ENCODE data around the gene EIF5.

Gene EIF5

GRCh38 chr14:103333754-103334643, at the start of gene EIF5:
Gene EIF5, plus strand, starts transcription at chr14:103334237. Its CDS starts 1,624 bp downstream, at chr14:103335861.
- no peak for TF ChIP-seq CTCF (IDR thresholded peaks at IDR 0.05)
- H3K36me3 Mint-ChIP-seq (ENCODE audit: low read depth), result peaks cover 39% of the 10 kb centered on the region
- peaks cover 54% of the 10 kb centered on the region for H3K4me1 Mint-ChIP-seq
- peak; percentile 98 for DNase-seq
- H3K9me3 Mint-ChIP-seq, result no peaks in the 10 kb centered on the region
- H3K4me3 Mint-ChIP-seq, result peak within 1 kb of the TSS; percentile 91
- no peaks in the 10 kb centered on the region for H3K27me3 Mint-ChIP-seq (ENCODE audit: low read depth, poor library complexity)
- H3K27ac Mint-ChIP-seq, result peak within 1 kb of the TSS; percentile 97

GRCh38 chr14:103284574-103285467, 49.2 kb upstream of the EIF5 start:
- Mint-ChIP-seq H3K36me3 (ENCODE audit: low read depth) (no peaks in the 10 kb centered on the region), H3K9me3 (peaks cover 3% of the 10 kb centered on the region), H3K4me1 (peaks cover 9% of the 10 kb centered on the region), H3K4me3 (no peak overlapping the region), H3K27me3 (ENCODE audit: low read depth, poor library complexity) (peaks cover 27% of the 10 kb centered on the region), H3K27ac (no peak overlapping the region)
- no peak for DNase-seq
- no peak for TF ChIP-seq CTCF (IDR thresholded peaks at IDR 0.05)

DNA sequence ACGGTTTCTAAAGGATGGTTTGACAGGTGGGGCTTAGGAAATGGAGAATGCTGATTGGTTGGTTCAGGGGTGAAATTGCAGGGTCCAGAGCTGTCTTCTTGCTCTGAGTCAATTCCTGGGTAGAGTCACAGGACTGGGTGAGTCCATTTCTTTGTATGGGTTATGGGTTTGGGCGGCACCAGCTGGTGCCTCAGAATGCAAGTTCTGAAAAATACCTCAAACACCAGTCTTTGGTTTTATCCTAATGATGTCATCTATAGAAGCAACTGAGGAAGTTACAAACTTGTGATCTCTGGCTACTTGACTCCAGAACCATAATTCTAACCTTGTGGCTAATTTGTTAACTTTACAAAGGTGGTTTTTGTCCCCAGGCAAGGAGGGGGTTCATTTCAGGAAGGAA, 47.6 kb upstream of the EIF5 start:
- H3K36me3 Mint-ChIP-seq (ENCODE audit: low read depth), result no peaks in the 10 kb centered on the region
- no peak for DNase-seq
- H3K9me3 Mint-ChIP-seq, result peaks cover 3% of the 10 kb centered on the region
- no peak overlapping the region for H3K27ac Mint-ChIP-seq
- TF ChIP-seq CTCF (IDR thresholded peaks at IDR 0.05), result no peak
- H3K27me3 Mint-ChIP-seq (ENCODE audit: low read depth, poor library complexity), result peaks cover 17% of the 10 kb centered on the region
- H3K4me1 Mint-ChIP-seq, result peaks cover 8% of the 10 kb centered on the region
- no peak overlapping the region for H3K4me3 Mint-ChIP-seq

DNA sequence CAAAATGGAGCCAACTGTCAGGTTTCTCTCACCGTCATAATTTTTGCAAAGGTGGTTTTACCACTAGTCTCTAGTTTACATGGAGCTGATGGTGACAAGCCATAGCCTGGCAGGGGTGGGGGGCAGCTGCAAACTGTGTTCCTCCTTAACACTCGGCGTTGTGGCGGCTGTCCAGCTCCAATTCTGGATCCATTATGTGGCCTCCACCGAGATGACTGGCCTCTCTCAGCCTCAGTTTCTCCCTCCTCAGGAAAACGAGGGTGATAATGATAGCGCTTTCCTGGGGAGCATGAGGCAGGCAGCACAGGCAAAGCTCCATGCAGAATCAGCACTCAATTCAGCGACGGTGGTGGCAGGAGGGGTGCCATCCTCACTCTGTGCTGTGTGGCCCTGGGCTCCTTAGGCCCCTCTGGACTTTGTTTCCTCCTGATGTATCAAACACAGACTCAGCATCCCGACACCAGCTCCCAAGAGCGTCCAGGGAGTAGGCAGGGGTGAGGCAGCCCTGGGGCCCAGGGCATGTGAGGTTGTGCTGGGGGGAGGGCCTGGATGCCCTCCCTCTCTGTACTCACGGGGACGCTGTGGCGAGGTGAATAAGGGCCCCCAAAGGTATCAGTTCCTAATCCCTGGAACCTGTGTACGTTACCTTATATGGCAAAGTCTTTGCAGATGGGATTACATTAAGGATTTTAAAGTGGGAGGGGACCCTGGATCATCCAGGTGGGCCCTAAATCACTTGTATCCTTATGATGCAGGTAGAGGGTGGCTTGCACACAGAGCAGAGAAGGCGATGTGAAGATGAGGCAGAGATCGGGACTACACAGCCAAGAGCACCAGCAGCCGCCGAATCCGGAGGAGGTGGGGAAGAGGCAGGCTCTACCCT, 46.8 kb upstream of the EIF5 start:
- Mint-ChIP-seq H3K4me1 (peaks cover under 1% of the 10 kb centered on the region), H3K9me3 (peaks cover 3% of the 10 kb centered on the region)

More for the DNA sequence above, 46.8 kb upstream of the EIF5 start:
- H3K27ac Mint-ChIP-seq, result no peak overlapping the region
- peaks cover 16% of the 10 kb centered on the region for H3K27me3 Mint-ChIP-seq (ENCODE audit: low read depth, poor library complexity)
- no peak for TF ChIP-seq CTCF (IDR thresholded peaks at IDR 0.05)
- H3K4me3 Mint-ChIP-seq, result no peak overlapping the region
- no peaks in the 10 kb centered on the region for H3K36me3 Mint-ChIP-seq (ENCODE audit: low read depth)
- no peak for DNase-seq

Data from nephron progenitor cell (in vitro differentiated cells).